Stimulated activated CD8-positive, alpha-beta memory T cell treated with anti-CD3 and anti-CD28 coated beads, Interleukin-12 subunit alpha, Interleukin-12 subunit beta, amount 100 ng/mL, for 24 hours (primary cell): Measurements from ENCODE around the gene DIP2C.
"Not testable (repeated sequence)": the region's sequence is repeated elsewhere in the genome, so short reads cannot be mapped to it uniquely, and the experiment has no call there.

ENCODE experiments used
- DNase-seq: peaks from one replicate; pipeline ENCODE4 v3.0.0-alpha.2; 2020; ENCODE audit errors: extremely low read depth

Gene DIP2C

GRCh38 chr10:534047-534566 lies 155.4 kb downstream of the DIP2C start:
- no peak for DNase-seq

- DNase-seq = no peak
Measured at GRCh38 chr10:533611-534010, 155.9 kb downstream of the DIP2C start.

- DNase-seq = no peak
Measured at GRCh38 chr10:533186-533585, 156.3 kb downstream of the DIP2C start.

- not testable (repeated sequence) for DNase-seq
Measured at GRCh38 chr10:532331-532730, 157.1 kb downstream of the DIP2C start.

GRCh38 chr10:531541-531940 lies 157.9 kb downstream of the DIP2C start:
- DNase-seq = no peak

GRCh38 chr10:530717-531116 lies 158.8 kb downstream of the DIP2C start:
- DNase-seq = no peak

- DNase-seq = no peak
Measured at GRCh38 chr10:529468-530230, 159.8 kb downstream of the DIP2C start.

- no peak for DNase-seq
Measured at GRCh38 chr10:528173-529165, 161.0 kb downstream of the DIP2C start.

GRCh38 chr10:527416-527815 lies 162.1 kb downstream of the DIP2C start:
- DNase-seq = no peak

- no peak for DNase-seq
Measured at GRCh38 chr10:526651-527312, 162.7 kb downstream of the DIP2C start.

- no peak for DNase-seq
Measured at GRCh38 chr10:525565-526315, 163.7 kb downstream of the DIP2C start.

GRCh38 chr10:523925-524324 lies 165.5 kb downstream of the DIP2C start:
- no peak for DNase-seq

- no peak for DNase-seq
Measured at GRCh38 chr10:522350-522749, 167.1 kb downstream of the DIP2C start.

GRCh38 chr10:521261-522250 lies 167.9 kb downstream of the DIP2C start:
- no peak for DNase-seq

- no peak for DNase-seq
Measured at GRCh38 chr10:520402-520787, 169.1 kb downstream of the DIP2C start.

- DNase-seq = no peak
Measured at GRCh38 chr10:519716-520401, 169.6 kb downstream of the DIP2C start.

- DNase-seq = no peak
Measured at GRCh38 chr10:519055-519715, 170.3 kb downstream of the DIP2C start.

- DNase-seq = no peak
Measured at GRCh38 chr10:517872-518475, 171.5 kb downstream of the DIP2C start.
